GM21528 (cell line): ENCODE measurements around the gene EIF4G3.
"Not testable (repeated sequence)": the region's sequence is repeated elsewhere in the genome, so short reads cannot be mapped to it uniquely, and the experiment has no call there.

Experiments used
- ATAC-seq: cut with Tn5 transposase; IDR thresholded peaks from one replicate; pipeline ENCODE4 v1.9.1; 2021; ENCODE audit warnings: mild to moderate bottlenecking, moderate library complexity; ENCODE audit not compliant: unreplicated experiment, low FRiP score

EIF4G3 gene

DNA sequence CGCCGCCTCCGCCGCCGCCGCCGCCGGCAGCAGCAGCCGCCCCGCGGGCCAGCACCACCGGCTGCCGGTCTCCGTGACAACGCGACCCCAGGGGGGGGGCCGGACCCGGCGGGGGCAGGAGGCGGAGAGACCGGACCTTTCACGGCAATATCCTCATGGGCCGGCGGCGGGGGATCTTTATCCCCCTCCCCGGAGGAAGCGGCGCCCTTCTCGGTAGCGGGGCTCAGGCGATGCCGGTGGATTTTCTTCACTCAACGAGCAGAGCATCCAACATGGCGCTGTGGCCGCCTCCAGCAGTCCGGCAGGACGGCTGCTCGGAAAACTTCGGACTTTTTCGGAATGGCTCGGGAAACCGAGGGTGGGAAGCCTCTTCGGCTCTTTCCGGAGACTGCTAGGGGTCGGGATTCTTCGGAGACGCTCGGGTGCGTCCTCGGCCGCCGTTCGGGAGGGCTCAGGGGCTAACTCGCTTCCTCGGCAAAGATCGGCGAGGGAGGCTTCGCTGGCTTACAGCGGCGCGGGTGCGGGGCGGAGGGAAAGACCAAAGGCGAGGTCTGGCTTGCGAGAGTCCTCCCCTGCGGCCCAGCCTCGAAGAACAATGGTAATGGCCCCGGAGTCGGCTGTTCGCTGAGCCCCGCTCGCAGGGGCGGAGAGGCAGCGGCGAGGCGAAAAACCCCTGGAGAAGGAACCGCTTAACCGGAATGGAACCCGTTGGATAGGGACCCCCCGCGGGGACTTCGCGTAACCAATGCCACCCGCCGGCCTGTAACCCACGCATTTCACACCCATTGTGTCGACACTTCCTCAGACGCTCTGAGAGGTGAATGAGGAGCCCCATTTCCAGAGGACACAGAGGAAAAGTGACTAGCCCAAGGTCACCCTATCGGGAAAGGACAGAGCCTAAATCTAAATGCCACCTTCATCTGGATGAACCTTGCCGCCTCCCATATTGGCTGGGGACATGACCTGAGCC lies at the start of gene EIF4G3:
EIF4G3 (minus strand) TSS at position 312 of the 970 bp plus-strand sequence. CDS start 174,155 bp downstream, outside the sequence.
- peak; percentile 84 for ATAC-seq

DNA sequence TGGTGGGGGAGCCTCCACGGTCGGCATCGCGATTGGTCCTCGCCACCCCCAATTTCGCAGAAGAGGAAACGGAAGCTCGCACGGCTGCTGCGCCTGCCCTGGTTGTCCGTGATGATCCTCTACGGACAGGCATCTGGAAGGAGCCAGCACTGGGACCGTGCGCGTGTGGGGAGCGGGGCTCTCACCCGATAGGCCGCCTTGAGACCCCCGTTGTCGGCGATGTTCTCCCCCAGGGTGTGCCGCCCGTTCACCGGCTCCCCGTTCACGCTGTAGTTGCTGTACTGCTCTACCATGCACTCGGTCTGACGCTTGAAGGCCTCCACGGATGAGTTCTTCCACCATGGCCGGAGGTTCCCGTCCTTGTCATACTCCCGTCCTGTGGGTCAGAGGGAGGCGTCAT lies 48.4 kb upstream of the EIF4G3 start:
- ATAC-seq = no peak

DNA sequence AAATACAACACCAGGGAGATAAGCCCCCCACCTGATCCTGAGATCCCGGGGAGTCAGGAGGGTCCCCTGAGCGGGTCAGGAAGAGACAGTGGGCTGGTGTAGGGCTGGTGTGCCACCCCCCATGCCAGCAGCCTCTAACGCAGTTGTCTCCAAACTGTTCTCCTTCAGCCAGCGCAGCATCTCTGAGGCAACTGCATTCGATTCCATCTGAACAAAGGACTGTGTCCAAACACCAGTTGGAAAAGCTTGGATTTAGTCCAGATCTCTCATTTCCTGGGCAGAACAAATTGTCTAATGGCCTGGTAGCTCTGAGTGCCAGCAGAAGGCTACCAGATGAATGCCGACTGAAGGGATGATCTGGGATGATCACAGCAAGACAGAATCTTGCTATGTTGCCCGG lies 44.1 kb upstream of the EIF4G3 start:
- no peak for ATAC-seq

DNA sequence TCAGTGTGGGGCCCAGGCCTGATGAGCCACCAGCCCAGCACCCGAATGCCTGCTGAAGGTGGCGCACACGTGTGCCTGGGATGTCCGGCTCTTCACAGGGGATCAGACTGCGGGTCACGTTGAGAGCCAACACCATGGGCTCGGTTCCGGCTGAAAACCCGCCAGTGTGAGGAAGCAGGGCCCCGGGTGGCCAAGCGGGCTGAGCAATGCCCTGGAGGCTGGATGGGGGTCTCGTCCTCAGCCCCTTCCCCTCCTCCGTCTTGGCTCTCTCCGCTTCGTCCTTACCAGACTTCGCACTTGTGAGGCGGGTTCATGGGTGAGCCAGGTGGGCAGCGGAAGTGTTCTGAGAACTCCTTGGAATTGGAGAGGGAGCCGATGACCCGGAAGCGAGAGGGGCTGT lies 43.0 kb upstream of the EIF4G3 start:
- no peak for ATAC-seq

DNA sequence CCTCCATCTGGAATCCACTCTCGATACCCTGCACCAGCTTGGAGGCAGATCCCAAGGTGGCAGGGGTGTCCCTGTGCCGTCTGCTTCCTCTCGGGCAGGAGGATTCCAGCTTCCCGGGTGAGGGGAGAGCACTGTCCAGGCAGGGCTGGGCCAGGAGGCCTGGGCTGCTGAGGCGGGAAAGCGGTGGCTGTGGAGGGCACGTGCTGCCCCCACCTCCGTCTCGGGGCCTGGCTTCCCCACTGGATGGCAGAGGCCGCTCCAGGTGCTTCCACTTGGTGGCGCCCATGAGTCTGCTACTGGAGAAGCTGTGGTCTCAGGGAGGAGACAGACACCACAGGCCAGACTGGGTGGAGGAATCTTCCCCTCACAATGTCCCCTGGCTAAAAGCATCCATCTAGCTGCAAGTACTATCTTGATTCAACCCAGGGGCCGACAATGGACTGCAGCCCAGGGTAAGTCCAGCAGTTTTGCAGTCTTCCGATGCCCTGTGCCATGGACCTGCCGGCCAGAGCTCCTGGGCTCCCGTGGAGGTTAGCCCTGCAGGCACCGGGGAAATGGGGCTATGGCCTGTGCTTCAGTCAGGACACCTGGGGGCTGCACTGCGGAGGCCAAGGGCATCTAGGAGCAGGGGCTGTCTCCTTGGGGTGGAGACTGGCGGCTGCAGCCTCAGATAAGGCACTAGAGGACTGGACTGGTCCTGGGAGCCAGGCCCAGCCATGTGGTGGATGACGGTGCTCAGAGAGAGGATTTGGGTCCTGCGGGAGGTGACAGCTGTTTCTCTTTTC lies 41.3 kb upstream of the EIF4G3 start:
- ATAC-seq = no peak

GRCh38 chr1:21216835-21217811 lies 40.4 kb upstream of the EIF4G3 start:
- ATAC-seq = no peak

DNA sequence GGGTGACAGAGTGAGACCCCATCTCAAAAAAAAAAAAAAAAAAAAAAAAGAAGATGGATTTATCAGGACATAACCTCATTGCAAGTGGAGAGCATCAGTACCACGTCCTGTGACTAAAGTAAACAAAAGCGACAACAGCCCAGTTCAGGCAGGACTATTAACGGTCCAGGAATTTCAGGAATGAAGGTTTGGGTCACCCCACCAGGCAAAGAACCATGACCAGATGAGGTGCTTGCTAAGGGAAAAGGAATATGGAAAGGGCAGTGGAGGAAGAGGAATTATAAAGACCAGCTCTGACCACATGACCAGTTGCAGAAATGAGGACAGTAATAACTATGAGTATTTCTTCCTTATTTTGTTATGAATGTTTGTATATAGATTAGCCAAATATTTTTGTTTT lies 35.4 kb upstream of the EIF4G3 start:
- no peak for ATAC-seq

DNA sequence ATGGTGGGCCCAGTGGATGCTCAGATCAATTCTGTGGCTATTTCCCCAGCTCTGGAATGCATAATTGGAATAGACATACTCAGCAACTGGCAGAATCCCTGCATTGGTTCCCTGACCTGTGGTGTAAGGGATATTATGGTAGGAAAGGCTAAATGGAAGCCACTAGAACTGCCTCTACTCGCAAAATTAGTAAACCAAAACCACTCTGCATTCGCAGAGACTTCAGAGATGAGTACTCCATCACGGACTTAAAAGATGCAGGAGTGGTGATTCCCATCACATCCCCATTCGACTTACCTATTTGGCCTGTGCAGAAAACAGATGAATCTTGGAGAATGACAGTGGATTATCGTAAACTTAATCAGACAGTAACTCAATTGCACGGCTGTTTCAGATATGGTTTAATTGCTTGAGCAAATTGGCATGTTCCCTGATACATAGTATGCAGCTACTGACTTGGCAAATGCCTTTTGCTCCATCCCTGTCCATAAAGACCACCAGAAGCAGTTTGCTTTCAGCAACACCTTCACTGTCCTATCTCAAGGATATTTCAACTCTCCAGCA lies 31.5 kb upstream of the EIF4G3 start:
- ATAC-seq = not testable (repeated sequence)

DNA sequence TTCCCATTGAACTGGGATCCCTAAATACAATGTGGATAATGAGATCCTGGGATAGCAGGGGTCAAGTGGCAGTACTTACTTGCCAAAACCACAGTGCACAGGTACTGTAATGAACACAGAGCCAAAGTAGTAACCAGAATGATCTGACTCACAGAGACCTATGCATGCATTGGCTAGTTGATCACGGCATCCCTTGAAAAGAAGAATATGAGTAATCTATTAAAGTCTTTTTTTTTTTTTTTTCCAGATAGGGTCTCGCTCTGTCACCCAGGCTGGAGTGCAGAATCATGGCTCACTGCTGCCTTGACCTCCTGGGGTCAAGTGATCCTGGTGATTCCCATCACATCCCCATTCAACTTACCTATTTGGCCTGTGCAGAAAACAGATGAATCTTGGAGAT lies 29.4 kb upstream of the EIF4G3 start:
- ATAC-seq = no peak

DNA sequence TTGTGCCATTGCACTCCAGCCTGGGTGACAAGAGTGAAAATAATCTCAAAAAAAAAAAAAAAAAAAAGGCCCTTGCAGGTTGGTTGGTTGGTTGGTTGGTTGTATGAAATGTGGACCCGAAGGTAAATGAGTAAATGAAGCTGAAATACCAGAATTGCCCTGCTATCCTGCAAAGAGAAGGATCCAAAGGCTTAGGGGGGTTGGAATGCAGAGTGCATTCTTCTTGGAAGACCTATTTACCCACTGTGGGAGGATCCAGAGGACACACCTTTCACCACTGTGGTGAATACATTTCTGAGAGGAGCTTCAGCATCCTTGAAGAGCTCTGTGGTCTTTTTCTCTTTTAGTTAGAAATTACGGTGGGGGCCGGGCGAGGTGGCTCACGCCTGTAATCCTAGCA lies 28.7 kb upstream of the EIF4G3 start:
- ATAC-seq = no peak

- no peak for ATAC-seq
These were observed 25.0 kb upstream of the EIF4G3 start for GRCh38 chr1:21201650-21202049.

DNA sequence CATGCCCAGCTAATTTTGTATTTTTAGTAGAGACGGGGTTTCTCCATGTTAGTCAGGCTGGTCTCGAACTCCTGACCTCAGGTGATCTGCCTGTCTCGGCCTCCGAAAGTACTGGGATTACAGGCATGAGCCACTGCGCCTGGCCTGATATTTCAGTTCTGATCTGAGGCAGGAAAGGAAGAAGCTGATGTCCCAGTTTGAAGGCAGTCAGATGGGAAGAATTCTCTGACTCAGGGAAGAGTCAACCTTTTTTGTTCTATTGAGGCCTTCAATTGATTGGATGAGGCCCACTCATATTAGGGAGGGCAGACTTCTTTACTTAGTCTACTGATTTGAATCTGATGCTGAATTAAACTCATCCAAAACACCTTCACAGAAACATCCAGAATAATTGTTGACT lies 24.5 kb upstream of the EIF4G3 start:
- not testable (repeated sequence) for ATAC-seq

- ATAC-seq = no peak
These were observed 24.1 kb upstream of the EIF4G3 start for GRCh38 chr1:21200767-21201166.

DNA sequence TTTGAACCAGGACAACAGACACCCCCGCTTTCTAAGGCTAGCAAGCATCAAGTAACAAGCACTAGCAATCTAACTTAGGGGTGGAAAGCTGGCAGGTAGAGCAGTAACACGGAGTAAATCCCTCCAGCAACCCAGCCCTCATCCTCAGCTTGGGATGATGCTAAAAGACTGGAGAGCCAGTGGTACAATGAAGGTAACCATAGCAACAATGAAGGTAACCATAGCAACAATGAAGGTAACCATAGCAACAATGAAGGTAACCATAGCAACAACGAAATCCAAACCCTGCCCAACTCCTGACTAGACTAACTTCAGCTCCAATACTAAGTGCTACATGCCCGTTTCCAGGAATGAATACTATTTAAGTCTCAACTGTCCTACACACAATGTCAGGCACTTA lies 22.2 kb upstream of the EIF4G3 start:
- no peak for ATAC-seq

DNA sequence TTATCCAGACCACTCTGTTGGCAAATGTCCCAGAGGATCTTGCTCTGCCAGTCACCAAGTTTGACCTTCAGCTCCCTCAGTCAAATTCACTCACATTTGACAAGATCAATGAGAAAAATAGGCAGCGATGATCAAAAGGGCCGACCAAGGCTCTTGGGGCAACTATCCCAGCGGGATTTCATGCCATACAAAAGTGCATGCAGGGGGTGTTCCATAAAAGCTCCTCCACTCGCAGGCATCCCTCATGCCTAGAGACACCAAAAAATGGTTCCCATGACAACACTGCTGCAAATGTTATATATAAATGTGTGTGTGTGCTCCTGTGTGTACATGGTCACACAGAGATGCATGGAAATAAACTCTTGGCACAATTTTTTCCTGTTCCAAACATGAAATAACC lies 16.2 kb upstream of the EIF4G3 start:
- no peak for ATAC-seq

- no peak for ATAC-seq
These were observed 15.6 kb upstream of the EIF4G3 start for GRCh38 chr1:21192284-21192683.

GRCh38 chr1:21190771-21191170 lies 14.1 kb upstream of the EIF4G3 start:
- not testable (repeated sequence) for ATAC-seq

DNA sequence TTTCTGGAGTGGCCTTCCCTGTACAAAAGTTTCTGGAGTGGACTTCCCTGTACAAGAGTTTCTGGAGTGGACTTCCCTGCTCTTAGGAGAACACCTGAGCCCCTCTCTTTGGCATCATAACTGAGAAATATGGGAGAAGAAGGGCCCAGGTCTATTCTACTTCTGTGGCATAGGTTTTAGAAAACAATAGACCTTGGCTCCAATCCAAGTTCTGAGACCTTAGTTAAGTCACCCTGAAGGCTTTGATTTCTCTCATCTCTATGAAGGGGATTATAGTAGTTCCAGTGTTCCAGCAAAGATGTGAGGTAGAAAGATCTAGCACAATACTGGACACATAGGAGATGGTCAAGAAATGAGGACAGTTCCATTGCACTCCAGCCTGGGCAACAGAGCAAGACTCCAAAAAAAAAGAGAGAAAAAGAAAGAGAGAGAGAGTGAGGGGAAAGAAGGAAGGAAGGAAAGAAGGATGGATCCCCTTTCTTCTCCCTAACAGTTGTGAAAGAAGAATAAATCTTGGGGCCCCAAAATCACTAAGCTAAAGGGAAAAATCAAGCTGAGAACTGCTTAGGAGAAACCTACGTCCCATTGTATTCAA lies 13.3 kb upstream of the EIF4G3 start:
- no peak for ATAC-seq

GRCh38 chr1:21189421-21189820 lies 12.7 kb upstream of the EIF4G3 start:
- ATAC-seq = no peak

DNA sequence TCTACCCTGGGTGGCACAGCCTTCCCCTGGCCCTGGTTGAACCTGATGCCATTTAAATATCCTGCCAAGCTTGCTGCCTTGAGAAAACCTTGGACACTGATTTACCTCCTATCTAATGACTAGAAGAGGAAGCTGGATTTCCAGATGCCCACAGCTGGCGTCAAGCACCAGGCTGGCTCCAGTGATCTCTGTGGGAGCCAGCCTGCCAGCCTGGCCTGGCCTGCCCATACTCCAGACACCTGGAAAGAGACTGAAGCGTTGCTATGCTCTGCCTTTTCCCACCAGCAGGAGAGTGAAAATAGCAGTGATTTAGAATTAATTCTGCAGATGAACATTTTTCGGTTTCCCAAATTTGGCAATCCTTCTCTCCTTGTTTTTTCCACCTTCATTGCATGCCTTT lies 11.5 kb upstream of the EIF4G3 start:
- ATAC-seq = no peak
